HCT116 (cell line): Measurements from ENCODE around the gene SHISA6. TPM values are rescaled to one million over a fixed set of nuclear protein-coding genes. Genes with fewer than 3 reads are reported as not detected.

ENCODE experiments used
- ATAC-seq: fragments of 200-7000 bp; cut with Tn5 transposase; 2 replicates; pipeline ENCODE4 v1.9.1; 2020; ENCODE audit warnings: mild to moderate bottlenecking, moderate library complexity
- BruUV-seq: library from RNA; stranded (reverse); fragments of 400-500 nt; replicated peaks from 2 replicates; lab custom pipeline; 2021; lab: Mats Ljungman, UMichigan
- CTCF ChIA-PET: fragments of 300-600 bp; sonication (Branson Sonifier 250); formaldehyde crosslinking; loops from one replicate; lab custom pipeline; 2021; ENCODE audit warnings: antibody characterized with exemption; lab: Charles Lee
- POLR2A ChIA-PET: fragments of 300-600, 350-600 bp; sonication (Branson Sonifier 250); formaldehyde crosslinking; loops from one replicate; lab custom pipeline; 2021; ENCODE audit warnings: antibody characterized with exemption; lab: Charles Lee
- RAD21 ChIA-PET, 2 experiments: fragments of 300-600 bp; sonication (Branson Sonifier 250); formaldehyde crosslinking; loops; one replicate each; lab custom pipeline; 2023; ENCODE audit warnings: low total read pairs in 2 of 2; ENCODE audit not compliant: uncharacterized antibody in 2 of 2, unreplicated experiment in 2 of 2, low non-redundant PET in 1 of 2; lab: Charles Lee
- DNase-seq: peaks from one replicate; pipeline ENCODE4 v3.0.0-alpha.2; 2010; ENCODE audit warnings: low read depth, low spot score
- H2AFZ ChIP-seq: fragments of 200-600 bp; shearing (Covaris generic), sonication (generic); 2 replicates; pipeline ENCODE4 v1.6.1; 2017; ENCODE audit warnings: low read depth, mixed run types, mixed read lengths, antibody characterized with exemption, low read length; ENCODE audit not compliant: poor library complexity, severe bottlenecking
- H3K27ac ChIP-seq: 2 replicates; pipeline ENCODE4 v1.5.1; 2012; ENCODE audit warnings: low read depth, low read length
- H3K27me3 ChIP-seq: fragments of 200-600 bp; sonication (generic); 2 replicates; pipeline ENCODE4 v1.6.1; 2016; ENCODE audit warnings: mixed run types, low read length, mixed read lengths; ENCODE audit not compliant: insufficient read depth
- H3K36me3 ChIP-seq, 2 experiments: fragments of 200-500 bp in 1 of 2; fragments of 200-600 bp in 1 of 2; sonication (Bioruptor generic) in 1 of 2; sonication (generic) in 1 of 2; 2 replicates each; pipeline versions ENCODE4 v1.5.1 to v1.6.1; 2014 to 2016; ENCODE audit warnings: low read length in 2 of 2, inconsistent platforms in 1 of 2, mixed read lengths in 1 of 2, mixed run types in 1 of 2; ENCODE audit not compliant: insufficient read depth in 2 of 2, control insufficient read depth in 1 of 2
- H3K4me1 ChIP-seq, 2 experiments: fragments of 200-600 bp in 1 of 2; sonication (generic) in 1 of 2; 2 replicates each; pipeline versions ENCODE4 v1.5.1 to v1.6.1; 2012 to 2017; ENCODE audit warnings: low read length in 2 of 2, inconsistent platforms in 1 of 2, mild to moderate bottlenecking in 1 of 2, mixed read lengths in 1 of 2, mixed run types in 1 of 2, moderate library complexity in 1 of 2; ENCODE audit not compliant: insufficient read depth in 2 of 2, control insufficient read depth in 1 of 2
- H3K4me2 ChIP-seq: fragments of 200-600 bp; sonication (generic); 2 replicates; pipeline ENCODE4 v1.6.1; 2017; ENCODE audit warnings: mixed run types, low read length, mixed read lengths
- H3K4me3 ChIP-seq, 2 experiments: fragments of 200-600 bp in 1 of 2; sonication (generic) in 1 of 2; replicated peaks in 1 of 2; 2 replicates each; pipeline ENCODE4 v1.5.1; 2011 to 2016; ENCODE audit warnings: low read length in 2 of 2, control low read depth in 1 of 2, low read depth in 1 of 2, mild to moderate bottlenecking in 1 of 2, mixed read lengths in 1 of 2, mixed run types in 1 of 2
- H3K79me2 ChIP-seq: fragments of 200-600 bp; sonication (generic); 2 replicates; pipeline ENCODE4 v1.6.1; 2017; ENCODE audit warnings: mild to moderate bottlenecking, mixed run types, low read length, moderate library complexity, mixed read lengths; ENCODE audit not compliant: insufficient read depth
- H3K9ac ChIP-seq: fragments of 200-600 bp; sonication (generic); 2 replicates; pipeline ENCODE4 v1.6.1; 2016; ENCODE audit warnings: low read length, mixed read lengths
- H3K9me2 ChIP-seq: fragments of 200-600 bp; sonication (generic), shearing (Covaris generic); 2 replicates; pipeline ENCODE4 v1.6.1; 2017; ENCODE audit warnings: mixed run types, mild to moderate bottlenecking, moderate library complexity; ENCODE audit not compliant: insufficient read depth
- H3K9me3 ChIP-seq, 2 experiments: fragments of 200-500 bp in 1 of 2; fragments of 200-600 bp in 1 of 2; sonication (Bioruptor generic) in 1 of 2; sonication (generic) in 1 of 2; 2 replicates each; pipeline ENCODE4 v1.6.1; 2014 to 2017; ENCODE audit warnings: low read length in 2 of 2, mixed read lengths in 2 of 2, inconsistent platforms in 1 of 2, low read depth in 1 of 2, mild to moderate bottlenecking in 1 of 2, mixed run types in 1 of 2, moderate library complexity in 1 of 2; ENCODE audit not compliant: control insufficient read depth in 1 of 2, insufficient read depth in 1 of 2
- H4K20me1 ChIP-seq: fragments of 200-600 bp; sonication (generic), shearing (Covaris generic); 2 replicates; pipeline ENCODE4 v1.6.1; 2017; ENCODE audit warnings: mixed run types, mild to moderate bottlenecking, moderate library complexity; ENCODE audit not compliant: insufficient read depth
- CEBPB ChIP-seq: IDR thresholded peaks from 2 replicates; pipeline ENCODE4 v1.6.1; 2012; ENCODE audit warnings: low read depth
- EGR1 ChIP-seq: IDR thresholded peaks from 2 replicates; pipeline ENCODE4 v1.6.1; 2012; ENCODE audit warnings: low read depth
- FOSL1 ChIP-seq: IDR thresholded peaks from 2 replicates; pipeline ENCODE4 v1.6.1; 2012; ENCODE audit warnings: low read depth
- JUND ChIP-seq: IDR thresholded peaks from 2 replicates; pipeline ENCODE4 v1.6.1; 2012
- SRF ChIP-seq: IDR thresholded peaks from 2 replicates; pipeline ENCODE4 v1.6.1; 2012; ENCODE audit warnings: low read depth
- TCF7L2 ChIP-seq: IDR thresholded peaks from 2 replicates; pipeline ENCODE4 v1.7.0; 2011; ENCODE audit warnings: borderline replicate concordance, inconsistent platforms; ENCODE audit not compliant: insufficient read depth, insufficient read length; ENCODE audit errors: extremely low read depth
- ZFX ChIP-seq: fragments of 450-650 bp; IDR thresholded peaks from 2 replicates; pipeline ENCODE4 v1.6.1; 2017
- intact Hi-C: fragments of 100-400 bp; cut with micrococcal nuclease; formaldehyde crosslinking; loops from 2 replicates; pipeline ENCODE4 v1.10.0; 2022
- total RNA-seq: library from RNA; stranded (reverse); gene quantifications from one replicate; pipeline ENCODE4 v1.2.1, GENCODE V29; 2021; ENCODE audit not compliant: unreplicated experiment
- TF ChIP-seq, protein P1 (sequence below): IDR thresholded peaks from 2 replicates; pipeline ENCODE4 v1.6.1; 2012

SHISA6 gene
- total RNA-seq, 1 experiment from 2014 or later: not detected

DNA sequence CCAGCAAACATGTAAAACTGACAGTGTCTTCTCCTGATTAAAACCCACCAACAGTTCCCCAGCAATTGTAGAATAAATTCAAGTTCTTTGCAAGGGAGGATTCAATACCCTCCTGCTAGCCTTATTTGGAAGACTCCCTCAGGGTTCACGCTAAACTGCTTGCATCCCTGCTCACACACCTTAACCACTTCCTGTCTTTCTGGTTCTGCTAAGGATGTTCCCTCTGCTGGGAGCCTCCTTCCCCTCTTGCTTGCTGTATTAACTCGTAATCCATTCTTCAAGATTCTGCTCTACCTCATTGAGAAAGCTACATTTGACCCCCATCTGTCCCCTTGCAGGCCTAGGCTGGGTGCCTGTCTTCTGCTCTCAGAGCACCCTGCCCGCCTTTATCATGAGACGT, 2.3 kb upstream of the SHISA6 start:
- no TSS peak for BruUV-seq
- no peaks in the 10 kb centered on the region for H4K20me1 ChIP-seq
- TF ChIP-seq, protein P1, sequence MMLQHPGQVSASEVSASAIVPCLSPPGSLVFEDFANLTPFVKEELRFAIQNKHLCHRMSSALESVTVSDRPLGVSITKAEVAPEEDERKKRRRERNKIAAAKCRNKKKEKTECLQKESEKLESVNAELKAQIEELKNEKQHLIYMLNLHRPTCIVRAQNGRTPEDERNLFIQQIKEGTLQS: no peak
- no peak for TF ChIP-seq EGR1
- TF ChIP-seq CEBPB: no peak
- TF ChIP-seq FOSL1: no peak
- TF ChIP-seq TCF7L2: no peak
- no peak for TF ChIP-seq ZFX
- no peak for TF ChIP-seq JUND
- no peak for TF ChIP-seq SRF
- TF ChIP-seq, all 23 proteins: peak for 0
- H3K4me3 ChIP-seq: no peak overlapping the region
- H3K9me3 ChIP-seq: peaks cover 0 to 26% of the 10 kb centered on the region in 2 experiments; a peak in 2 of 4 replicates
- H3K9me2 ChIP-seq: no peaks in the 10 kb centered on the region
- DNase-seq: no peak
- H3K27ac ChIP-seq: no peak overlapping the region
- no peak for ATAC-seq
- intact Hi-C loops: no loop called here
- CTCF ChIA-PET: no interaction called here
- no peaks in the 10 kb centered on the region for H3K79me2 ChIP-seq
- no peak overlapping the region for H2AFZ ChIP-seq
- POLR2A ChIA-PET: no interaction called here
- RAD21 ChIA-PET: no interaction called here
- no peaks in the 10 kb centered on the region for H3K36me3 ChIP-seq
- no peak overlapping the region for H3K9ac ChIP-seq
- no peak overlapping the region for H3K4me2 ChIP-seq
- no peaks in the 10 kb centered on the region for H3K27me3 ChIP-seq
- no peaks in the 10 kb centered on the region for H3K4me1 ChIP-seq

GRCh38 chr17:11239379-11239970, 1.5 kb upstream of the SHISA6 start:
- no peak overlapping the region for H3K4me2 ChIP-seq
- no peak overlapping the region for H2AFZ ChIP-seq
- H3K79me2 ChIP-seq: no peaks in the 10 kb centered on the region
- H3K9me3 ChIP-seq: peaks cover 0 to 26% of the 10 kb centered on the region in 2 experiments; a peak in 2 of 4 replicates
- no peak for DNase-seq
- H3K4me3 ChIP-seq: no peak overlapping the region
- ChIA-PET POLR2A (no interaction called here), RAD21 (no interaction called here), CTCF (no interaction called here)
- no peaks in the 10 kb centered on the region for H3K4me1 ChIP-seq
- H3K9me2 ChIP-seq: no peaks in the 10 kb centered on the region
- H3K36me3 ChIP-seq: no peaks in the 10 kb centered on the region
- no peaks in the 10 kb centered on the region for H4K20me1 ChIP-seq
- H3K27ac ChIP-seq: no peak overlapping the region
- ATAC-seq: no peak
- H3K27me3 ChIP-seq: no peaks in the 10 kb centered on the region
- no TSS peak for BruUV-seq
- intact Hi-C loops: no loop called here
- H3K9ac ChIP-seq: no peak overlapping the region
- TF ChIP-seq ZFX: no peak
- TF ChIP-seq, all 23 proteins: peak for 0
